Fibroblast of skin of left biceps (primary cell): ENCODE data around the gene MAN2B1.
"Not testable (repeated sequence)": the region's sequence is repeated elsewhere in the genome, so short reads cannot be mapped to it uniquely, and the experiment has no call there.

Experiments
- DNase-seq, 2 experiments: peaks; one replicate each; pipeline ENCODE4 v3.0.0-alpha.2; 2013; ENCODE audit warnings: low read depth in 2 of 2

MAN2B1 gene

DNA sequence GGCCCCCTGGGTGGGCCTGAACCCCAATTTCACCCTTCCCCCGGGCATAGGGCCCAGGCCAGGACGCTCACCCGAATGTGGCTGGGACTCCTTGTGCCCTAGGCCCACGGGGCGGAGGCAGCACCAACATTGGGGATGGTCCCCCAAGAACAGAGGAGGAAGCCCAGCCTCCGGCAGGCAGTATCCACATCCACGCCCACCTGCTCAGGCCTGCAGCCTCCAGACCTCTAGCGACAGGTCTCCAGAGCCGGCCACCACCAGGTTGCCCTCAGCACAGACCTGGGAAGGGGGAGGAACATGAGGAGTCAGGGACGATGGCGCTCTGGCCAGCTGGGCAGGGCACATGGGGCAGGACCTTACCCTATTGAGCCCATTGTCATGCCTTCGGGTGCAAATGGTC lies 22.5 kb upstream of the MAN2B1 start:
- DNase-seq, result no peak

DNA sequence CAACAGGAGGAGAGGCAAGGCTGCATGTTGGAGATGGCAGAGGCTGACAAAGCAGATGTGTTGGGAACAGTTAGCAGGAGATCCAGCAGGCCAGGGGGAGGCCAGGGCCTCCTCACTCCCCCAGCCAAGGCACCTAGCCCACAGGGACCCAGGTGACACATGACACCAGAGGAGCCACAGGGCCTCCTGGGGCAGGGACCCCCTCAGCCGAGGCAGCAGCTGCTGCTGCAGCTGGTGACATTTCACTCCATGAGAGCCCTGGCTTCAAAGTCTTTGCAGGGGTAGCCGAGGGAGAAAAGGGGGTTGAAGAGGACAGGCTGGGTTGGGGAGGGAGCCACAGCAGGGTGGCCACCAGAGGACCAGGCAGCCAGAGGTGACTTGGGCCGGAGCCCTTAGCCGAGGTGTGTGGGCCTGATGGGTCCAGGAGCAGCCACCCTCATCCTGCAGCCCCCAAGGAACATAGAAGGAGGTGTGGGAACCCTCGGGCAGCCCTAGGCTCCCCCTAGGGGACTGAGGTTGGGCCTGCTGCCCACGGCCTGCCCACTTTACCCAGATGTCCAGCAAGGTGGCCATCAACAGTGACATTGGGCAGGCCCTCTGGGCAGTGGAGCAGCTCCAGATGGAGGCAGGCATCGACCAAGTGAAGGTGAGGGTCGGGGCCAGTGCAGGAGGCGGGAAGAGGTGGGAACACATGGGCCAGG lies 21.1 kb upstream of the MAN2B1 start, which contains the start of gene GNG14:
Gene GNG14, plus strand, starts transcription at position 503 of the 701 bp plus-strand sequence. Its CDS starts 51 bp downstream, at position 554.
- no peak for DNase-seq

DNA sequence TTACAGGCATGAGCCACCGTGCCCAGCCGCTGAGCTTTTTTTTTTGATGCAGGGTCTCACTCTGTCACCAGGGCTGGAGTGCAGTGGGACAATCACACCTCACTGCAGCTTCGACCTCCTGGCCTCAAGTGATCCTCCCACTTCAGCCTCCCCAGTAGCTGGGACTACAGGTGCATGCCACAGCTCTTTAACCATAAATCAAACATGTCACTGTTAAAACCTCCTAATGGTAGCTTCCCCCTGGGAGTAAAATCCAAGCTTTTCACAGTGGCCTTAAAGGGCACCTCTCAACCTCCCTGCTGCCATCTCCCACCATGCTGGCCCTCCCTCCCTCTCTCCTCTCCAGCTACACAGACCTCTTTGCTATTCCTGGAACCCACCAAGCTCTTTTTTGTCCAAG lies 19.3 kb upstream of the MAN2B1 start:
- no peak for DNase-seq

DNA sequence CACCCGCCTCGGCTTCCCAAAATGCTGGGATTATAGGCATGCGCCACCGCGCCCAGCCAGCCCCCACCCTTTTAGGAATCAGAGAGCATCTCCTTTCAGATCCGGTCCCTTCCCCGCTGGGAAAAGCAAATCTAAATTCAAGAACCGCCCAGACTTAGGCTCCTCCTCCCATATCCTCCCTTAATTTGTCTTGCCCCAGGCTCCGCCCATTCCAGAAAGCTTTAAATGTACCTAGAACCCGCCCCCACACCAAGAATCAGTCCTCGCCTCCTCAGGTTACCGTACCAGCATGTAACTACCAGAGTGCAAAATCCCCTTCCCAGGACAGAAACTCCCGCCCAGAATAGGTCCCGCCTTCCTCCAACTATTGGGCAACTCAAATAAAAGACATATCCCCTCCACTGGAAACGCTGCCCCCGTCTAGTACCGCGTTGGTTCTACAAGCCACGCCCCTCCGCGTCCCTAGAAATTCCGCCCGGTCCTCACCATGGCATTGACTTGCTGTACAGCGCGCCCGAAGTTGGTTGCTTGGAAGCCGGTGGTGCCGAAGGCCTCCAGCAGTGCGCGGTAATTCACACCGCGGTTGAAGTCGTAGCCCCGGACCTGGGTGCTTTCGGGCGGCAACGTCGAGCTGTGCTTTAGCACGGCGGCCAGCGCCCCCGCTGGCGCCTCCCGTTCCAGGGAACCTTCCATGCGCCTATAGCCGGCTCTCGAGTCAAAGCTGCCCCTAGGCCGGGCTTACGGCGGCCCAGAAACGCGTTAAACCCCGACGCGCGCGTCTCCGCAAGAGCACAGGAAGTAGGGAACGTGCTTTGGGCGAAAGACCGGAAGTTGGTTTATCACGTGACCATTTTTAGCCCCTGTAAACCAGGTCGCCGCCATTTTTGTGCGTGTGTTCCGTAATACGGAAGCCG lies 14.8 kb upstream of the MAN2B1 start, which contains the start of gene DHPS:
Gene DHPS, minus strand, starts transcription at position 807 of the 914 bp plus-strand sequence. Its CDS starts 114 bp downstream, at position 693.
- peak; percentile 94 to 96 for DNase-seq

DNA sequence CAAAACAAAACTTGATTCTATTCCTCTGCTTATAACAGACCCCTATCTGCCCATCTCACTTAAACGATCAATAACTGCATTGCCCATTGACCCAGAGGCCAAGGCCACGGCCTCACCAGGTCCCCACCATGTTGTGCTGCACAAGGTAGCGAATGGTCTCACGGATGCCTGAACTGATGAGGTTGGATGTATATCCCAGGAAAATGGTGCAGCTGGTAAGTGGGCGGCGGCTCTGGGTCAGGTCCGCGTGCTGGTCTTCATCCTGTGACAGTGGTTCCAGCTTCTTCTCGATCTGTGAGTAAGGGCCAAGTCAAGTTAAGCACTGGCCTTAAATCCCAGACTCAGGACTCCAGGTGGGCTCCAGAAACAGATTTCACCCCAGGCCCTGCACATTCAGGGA lies 13.5 kb upstream of the MAN2B1 start:
- DNase-seq, result no peak

DNA sequence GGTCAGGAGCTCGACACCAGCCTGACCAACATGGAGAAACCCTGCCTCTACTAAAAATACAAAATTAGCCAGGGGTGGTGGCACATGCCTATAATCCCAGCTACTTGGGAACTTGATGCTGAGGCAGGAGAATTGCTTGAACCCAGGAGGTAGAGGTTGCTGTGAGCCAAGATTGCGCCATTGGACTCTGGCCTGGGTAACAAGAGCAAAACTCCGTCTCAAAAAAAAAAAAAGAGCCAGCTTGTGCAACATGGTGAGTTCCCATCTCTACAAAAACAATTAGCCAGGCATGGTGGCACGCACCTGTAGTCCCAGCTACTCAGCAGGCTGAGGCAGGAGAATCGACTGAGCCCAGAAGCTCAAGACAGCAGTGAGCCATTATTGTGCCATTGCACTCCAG lies 11.5 kb upstream of the MAN2B1 start:
- DNase-seq, result not testable (repeated sequence)

DNA sequence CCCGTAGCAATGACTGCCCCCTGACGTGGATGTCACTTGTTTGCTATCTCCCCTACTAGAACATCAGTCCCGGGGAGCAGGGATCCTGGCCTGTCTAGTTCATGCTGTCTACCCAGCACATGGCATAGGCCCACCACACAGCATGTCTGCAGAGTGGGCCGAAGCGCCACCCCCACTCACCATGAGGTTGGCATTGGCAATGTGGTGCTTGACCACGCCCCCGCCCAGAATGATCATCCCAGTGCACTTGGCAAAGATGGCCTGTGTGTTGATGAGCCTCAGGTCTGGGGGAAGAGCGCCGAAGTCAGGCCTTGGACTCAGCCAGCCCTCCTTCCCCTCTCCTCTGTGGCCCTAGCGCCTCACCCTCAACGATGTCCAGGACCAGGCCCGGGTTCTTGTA lies 10.4 kb upstream of the MAN2B1 start:
- no peak for DNase-seq

DNA sequence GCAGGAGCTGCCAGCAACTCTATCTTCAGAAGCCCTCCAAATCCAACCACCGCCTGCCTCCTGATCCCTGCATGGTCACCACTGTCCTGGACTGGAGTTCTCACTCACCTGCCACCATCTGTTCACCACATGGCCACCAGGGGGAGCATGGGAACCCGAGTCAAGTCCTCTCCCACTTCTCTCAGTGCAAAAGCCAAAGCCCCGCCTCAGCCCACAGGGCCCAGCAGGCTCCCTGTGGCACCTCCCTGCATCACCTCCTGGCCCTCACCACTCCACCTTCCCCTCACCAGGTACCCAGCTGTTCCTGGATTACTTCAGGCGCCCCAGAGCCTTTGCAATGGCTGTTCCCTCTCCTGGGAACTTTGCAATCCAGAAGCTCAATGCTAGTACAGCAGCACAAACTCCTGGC lies 9.8 kb upstream of the MAN2B1 start:
- peak in 1 of 2 experiments; percentile 29 for DNase-seq

DNA sequence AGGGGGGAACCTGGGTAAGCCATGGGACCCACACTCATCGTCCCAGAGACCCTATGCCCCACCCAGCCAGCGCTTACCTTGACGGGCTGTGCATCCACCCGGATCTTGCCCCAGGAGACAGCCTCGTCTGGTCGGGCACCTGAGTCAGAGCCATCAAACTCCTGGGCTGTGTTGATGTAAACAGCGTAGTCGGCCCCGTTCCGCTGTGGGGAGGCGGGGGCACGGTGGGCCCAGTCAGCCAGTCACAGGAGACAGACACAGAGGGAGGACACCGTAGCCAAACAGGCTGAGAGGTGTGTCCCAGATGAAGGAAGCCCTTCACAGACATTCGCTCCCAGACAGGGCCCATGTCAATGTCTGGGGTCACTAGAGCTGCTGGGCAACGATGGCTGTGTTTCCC lies 9.4 kb upstream of the MAN2B1 start:
- DNase-seq, result no peak

DNA sequence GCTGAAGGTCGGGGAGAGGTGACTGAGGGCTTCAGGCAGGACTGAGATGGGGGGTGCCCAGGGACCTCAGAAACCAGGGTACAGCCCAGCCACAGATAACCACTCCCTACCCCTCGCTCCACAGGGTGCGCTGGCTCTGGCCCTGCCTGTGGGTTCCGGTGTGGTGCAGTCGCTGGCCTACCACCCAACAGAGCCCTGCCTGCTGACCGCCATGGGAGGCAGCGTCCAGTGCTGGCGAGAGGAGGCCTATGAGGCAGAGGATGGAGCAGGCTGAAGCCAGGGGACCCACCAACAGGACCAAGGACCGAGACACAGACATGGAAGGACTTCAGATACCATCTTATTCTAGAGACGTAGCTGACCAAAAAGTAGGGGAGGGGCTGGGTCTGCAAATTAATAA lies 8.9 kb upstream of the MAN2B1 start:
- DNase-seq, result no peak

DNA sequence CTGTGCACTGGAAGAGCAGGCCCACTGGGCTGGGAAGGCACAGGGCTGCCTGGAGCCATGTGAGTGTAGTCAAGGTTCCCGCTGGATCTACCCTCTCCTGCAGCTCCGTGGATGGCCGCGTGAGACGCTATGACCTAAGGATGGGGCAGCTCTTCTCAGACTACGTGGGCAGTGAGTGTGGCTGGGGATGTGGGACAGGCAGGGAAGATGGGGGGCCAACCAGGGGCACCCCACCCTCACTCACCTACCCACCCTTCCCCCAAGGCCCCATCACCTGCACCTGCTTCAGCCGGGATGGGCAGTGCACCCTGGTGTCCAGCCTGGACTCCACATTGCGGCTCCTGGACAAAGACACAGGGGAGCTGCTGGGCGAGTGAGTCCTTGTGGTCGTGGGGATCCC lies 6.2 kb upstream of the MAN2B1 start:
- no peak for DNase-seq

DNA sequence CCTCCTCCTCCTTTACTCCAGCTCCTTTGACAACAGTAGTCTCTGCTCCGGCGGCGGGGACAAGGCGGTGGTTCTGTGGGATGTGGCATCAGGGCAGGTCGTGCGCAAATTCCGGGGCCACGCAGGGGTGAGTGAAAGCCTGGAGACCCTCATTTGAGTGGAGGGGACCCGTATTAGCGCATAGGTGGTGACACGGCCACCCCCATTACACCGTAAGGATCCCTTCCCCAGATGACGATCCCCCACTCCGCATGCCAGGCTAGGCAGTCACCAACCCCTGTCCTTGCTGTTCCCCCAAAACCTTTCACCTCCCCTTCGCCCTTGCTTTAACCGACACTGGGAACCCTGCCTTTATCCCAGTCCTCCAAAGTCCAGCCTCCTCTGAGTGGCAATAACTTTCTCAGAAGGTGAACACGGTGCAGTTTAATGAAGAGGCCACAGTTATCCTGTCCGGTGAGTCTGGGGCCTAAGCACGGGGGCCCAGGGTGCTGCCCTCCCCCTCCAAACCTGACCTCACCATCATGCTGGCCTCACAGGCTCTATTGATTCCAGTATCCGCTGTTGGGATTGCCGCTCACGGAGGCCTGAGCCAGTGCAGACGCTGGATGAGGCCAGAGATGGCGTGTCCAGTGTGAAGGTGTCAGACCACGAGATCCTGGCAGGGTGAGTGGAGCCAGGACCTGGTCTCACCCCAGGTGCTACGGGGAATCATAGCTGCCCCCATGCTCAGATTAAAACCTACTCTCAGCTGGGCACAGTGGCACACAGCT lies 3.8 kb upstream of the MAN2B1 start:
- DNase-seq, result no peak

DNA sequence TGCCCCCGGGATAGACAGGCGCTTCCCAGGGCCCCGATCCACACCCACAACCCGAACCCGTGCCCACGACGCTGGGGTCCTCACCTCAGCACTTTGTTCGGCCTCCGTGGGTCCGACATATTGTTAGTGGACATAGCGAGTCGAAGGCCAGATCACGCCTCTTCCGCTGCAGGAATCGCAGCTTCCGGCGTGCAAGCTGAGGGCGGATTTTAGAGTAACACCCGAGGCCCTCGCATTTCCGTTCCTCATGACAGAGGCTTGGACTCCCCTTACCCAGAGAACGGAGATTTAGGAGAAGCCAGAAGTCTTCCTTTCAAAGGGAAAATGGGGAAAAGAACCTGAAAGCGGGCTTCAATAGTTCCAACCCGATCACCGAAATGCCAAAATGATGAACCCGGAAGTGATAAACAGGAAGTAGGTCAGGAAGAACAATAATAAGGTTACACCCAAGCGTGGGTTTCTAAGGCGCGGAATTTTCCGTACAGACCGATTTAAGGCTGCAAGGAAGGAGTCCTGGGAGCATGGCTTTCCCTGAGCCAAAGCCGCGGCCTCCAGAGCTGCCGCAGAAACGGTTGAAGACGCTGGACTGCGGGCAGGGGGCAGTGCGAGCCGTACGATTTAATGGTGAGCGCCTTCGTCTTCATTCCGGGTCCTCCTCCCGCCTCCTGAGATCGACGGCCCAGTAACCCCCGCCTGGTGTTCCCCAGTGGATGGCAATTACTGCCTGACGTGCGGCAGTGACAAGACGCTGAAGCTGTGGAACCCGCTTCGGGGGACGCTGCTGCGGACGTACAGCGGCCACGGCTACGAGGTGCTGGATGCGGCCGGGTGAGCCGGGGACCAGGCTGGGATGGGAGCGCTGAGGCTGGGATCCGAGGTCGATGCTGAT lies 3.0 kb upstream of the MAN2B1 start:
- peak; percentile 40 to 50 for DNase-seq

DNA sequence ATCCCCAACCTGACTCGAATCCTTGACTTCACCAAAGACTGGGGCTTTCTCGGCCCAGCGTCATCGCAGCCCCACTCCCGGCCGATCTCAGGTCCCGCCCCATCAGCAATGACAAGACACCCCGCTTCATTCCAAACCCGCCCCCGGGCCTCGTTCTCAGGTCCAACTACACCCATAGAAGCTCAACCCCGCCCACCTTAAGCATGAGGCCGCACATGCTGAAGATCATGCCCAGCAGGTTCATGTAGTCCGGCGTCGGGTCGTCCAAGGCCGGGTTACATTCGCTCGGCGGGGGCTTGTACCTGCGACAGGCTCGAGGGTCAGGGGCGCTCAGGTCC lies 2.4 kb upstream of the MAN2B1 start:
- no peak for DNase-seq

DNA sequence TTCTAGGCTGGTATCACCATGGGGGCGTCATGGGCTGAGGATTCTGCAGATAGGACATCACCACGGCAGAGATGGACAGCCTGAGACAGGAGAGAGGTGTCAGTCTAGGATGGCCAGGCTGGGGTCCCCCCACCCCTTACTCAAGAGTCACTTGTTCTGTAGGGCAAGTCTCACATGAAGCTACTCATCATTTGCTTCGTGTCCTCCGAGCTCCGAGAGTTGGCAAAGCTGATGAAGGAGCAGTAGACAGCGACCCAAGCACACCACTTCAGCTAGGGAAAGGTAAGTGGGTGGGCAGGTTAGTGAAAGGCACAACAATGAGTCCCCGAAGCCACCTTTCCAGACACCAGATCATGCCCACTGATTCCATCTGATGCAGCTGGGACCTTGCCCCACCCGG lies 1.8 kb upstream of the MAN2B1 start:
- no peak for DNase-seq

DNA sequence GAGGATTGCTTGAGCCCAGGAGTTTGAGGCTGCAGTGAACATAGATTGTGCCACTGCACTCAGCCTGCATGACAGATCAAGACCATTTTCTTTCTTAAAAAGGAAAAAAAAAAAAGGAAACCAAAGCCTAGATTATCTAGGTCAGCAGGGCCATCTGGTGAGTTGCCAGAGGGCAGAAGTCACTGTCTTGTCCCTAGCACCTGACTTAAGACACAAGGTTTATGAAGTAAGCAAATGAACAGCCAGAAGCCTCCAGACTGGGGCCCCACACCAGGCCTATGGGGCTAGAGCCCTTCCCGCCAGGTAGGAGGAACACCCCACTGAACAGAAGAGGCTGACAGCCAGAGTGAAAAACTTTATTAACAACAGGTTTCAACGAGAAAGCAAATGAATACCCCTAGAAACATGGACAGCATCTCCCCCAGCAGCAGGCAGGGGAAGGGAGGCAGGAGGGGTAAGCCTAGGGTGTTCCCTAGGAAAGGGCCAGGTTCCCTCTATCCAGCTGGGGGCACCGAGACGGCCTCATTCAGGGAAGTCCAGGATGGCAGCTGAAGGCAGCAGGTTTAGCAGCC lies 1.3 kb upstream of the MAN2B1 start:
- DNase-seq, result no peak

DNA sequence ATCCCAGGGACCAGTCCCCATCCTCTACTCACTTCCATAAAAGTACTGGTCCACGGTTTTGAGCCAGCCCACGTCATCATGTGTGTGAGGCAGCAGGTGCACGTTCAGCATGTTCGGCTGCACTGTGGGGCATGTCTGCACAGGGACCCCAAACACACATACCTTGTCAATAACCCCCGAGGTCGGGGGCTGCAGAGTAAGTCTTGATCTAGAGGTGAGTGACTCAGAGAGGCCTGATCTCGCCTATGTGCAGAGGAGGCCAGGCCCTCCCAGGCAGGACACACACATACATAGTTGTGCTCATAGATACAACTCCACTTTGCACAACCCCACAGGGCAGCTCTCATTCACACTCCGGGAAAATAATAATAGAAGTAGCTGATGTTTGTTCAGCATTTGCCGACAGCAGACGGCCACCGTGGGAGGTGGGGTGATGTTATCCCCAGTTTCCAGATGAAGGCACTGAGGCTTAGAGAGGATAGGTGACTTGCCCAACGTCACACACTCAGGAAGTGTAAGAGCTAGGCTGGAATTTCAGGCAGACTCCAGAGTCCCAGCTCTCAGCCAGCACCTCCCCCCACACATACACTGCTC lies 774 bp downstream of the MAN2B1 start:
- no peak for DNase-seq

DNA sequence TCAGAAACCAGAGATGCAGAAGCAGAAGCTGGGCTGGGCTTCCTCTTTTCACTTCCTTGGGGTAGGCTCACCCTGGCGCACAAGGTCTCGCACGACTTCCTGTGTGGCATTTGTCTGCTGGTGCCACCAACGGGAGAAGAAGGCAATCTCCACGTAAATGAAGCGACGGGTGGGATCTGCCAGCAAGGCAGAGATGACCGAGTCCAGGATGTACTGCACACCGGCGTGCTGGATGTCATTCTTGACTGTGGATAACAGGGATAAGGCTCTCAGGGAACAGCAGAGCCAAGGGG lies 1.3 kb downstream of the MAN2B1 start:
- DNase-seq, result no peak

DNA sequence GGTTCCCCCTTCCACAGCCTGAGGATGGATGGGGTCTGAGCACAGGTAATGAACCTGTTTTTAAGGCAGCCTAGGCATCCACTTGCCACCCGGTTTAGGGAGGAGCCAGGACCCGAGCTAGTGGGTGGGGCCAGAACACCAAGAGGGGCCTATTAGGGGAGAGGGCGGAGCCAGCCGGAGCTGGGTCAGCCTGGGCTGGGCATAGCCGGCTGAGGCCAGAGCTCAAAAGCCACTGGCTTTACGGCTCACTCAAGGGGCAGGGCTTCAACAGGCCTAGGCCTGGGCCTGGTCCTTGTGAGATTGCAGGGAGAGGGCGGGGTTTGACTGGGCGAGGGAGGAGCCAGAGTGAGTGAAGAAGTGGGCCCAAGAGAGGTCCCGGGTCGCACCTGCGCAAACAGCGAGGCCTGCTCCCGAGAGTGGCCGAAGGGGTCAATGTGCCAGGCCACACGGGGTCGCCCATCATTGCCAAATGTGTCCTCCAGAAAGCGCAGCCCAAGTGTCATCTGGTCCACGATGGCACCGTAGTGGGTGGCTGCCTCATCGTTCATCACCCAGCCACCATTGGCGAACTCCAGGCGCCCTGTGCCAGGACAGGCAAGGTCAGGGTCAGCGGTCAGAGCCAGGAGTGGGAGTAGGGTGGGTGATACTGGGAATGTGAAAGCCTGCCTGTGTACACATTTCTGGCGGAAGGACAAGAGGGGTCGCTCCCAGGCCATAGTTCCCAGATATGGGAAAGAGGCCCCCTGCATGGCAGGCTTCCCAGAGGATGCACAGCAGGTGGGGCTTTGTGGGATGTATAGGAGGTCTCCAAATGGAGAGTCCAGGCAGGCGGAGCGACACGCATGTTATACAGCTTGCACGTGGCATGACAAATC lies 1.9 kb downstream of the MAN2B1 start:
- no peak for DNase-seq

DNA sequence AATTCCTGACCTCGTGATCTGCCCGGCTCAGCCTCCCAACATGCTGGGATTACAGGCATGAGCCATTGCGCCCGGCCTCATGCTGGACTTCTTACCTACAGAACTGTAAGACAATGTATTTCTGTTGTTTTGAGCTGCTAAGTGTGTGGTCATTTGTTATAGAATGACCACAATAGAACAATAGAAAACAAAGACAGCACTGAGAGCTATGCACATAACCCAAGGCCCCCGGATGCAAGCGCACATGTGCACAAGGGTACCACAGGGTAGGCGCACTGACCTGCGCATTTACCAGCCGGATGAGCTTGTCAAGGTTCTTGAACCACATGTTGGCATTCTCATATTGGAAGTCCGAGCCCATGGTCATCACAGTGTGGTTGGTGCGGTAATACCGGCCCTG lies 5.6 kb downstream of the MAN2B1 start:
- no peak for DNase-seq
